Transverse colon (tissue), 4 donors: Measurements from ENCODE around the gene WLS.

Experiments used
- CTCF ChIP-seq, 5 experiments: fragments of 200-600 bp in 3 of 5; fragments of 450-650 bp in 2 of 5; sonication (generic) in 3 of 5; IDR thresholded peaks; 1 replicate in 2 of 5; 2 replicates in 3 of 5; pipeline ENCODE4 v1.5.1; 2016 to 2017; ENCODE audit warnings: antibody characterized with exemption in 5 of 5, inconsistent platforms in 3 of 5, mild to moderate bottlenecking in 2 of 5, moderate library complexity in 1 of 5
- EP300 ChIP-seq: sonication (generic); formaldehyde crosslinking; IDR thresholded peaks from one replicate; pipeline ENCODE4 v1.6.1; 2017; ENCODE audit warnings: antibody characterized with exemption, low read depth
- POLR2A ChIP-seq: fragments of 450-650 bp; IDR thresholded peaks from one replicate; pipeline ENCODE4 v1.6.1; 2016; ENCODE audit warnings: antibody characterized with exemption, mild to moderate bottlenecking, moderate library complexity
- POLR2AphosphoS5 ChIP-seq, 3 donors: sonication (generic); formaldehyde crosslinking; IDR thresholded peaks; one replicate each; pipeline ENCODE4 v1.6.1; 2016; ENCODE audit warnings: antibody characterized with exemption in 3 of 3

- TF ChIP-seq CTCF (IDR thresholded peaks at IDR 0.05) (no peak), POLR2AphosphoS5 (IDR thresholded peaks at IDR 0.05) (no peak), POLR2A (no peak), EP300 (no peak)
Measured at GRCh38 chr1:68185743-68186142, 46.6 kb downstream of the WLS start.
